Stimulated activated CD4-positive, alpha-beta T cell treated with anti-CD3 and anti-CD28 coated beads, Interleukin-4, amount 100 ng/mL, for 4 hours (primary cell): Measurements from ENCODE around the gene ALLC.
"Not testable (repeated sequence)": the region's sequence is repeated elsewhere in the genome, so short reads cannot be mapped to it uniquely, and the experiment has no call there.

ENCODE experiments used
- DNase-seq, 2 experiments: peaks; one replicate each; pipeline ENCODE4 v3.0.0-alpha.2; 2020

Gene ALLC

DNA sequence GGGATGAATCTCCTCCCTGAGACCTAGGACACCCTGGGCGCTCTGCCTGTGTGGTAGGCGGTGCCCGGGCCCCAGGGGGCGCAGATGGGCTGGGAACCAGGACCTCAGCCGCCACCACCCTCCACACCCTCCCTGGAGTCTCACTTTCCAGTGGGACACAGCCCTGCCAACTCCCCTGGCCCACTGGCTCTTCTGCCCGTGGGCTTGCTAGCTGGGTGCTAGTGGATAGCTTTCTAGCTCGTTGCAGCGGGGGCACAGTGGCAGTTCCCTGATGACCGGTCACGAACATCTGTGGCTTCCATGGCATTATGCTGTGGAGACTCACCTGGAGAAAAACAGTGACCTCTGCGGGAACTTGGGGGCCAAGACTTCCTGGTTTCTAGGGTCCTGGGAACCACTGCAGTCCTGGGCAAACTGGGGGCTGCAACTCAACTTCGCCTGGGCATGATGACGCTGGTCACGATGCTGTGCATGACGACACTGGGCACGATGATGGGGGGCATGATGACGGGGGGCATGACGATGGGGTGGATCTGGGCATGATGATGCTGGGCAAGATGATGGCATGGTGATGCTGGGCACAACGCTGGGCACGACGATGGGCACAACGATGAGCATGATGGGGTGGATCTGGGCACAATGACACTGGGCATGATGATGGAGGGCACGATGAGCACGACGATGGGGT lies 31.0 kb upstream of the ALLC start:
- no peak for DNase-seq

DNA sequence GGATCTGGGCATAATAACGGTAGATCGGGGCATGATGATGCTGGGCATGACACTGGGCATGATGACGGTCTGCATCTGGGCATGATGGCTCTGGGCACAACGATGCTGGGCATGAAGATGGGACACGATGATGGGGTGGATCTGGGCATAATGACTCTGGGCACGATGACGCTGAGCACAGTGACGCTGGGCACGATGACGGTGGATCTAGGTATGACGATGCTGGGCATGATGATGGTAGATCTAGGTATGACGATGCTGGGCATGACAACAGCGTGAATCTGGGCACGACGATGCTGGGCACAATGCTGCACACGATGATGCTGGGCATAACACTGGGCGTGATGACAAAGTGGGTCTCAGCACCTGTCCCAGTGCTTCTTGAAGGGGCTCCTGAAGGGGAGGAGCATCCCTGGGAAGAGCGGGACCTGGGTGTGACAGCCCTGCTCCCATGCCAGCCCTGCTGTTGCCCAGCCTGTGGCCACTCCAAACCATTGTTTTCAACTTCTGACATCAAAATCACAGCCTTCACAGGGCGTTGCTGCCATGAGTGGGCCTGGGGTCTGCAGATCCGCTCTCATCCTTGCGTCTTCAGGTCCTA lies 30.4 kb upstream of the ALLC start:
- no peak for DNase-seq

DNA sequence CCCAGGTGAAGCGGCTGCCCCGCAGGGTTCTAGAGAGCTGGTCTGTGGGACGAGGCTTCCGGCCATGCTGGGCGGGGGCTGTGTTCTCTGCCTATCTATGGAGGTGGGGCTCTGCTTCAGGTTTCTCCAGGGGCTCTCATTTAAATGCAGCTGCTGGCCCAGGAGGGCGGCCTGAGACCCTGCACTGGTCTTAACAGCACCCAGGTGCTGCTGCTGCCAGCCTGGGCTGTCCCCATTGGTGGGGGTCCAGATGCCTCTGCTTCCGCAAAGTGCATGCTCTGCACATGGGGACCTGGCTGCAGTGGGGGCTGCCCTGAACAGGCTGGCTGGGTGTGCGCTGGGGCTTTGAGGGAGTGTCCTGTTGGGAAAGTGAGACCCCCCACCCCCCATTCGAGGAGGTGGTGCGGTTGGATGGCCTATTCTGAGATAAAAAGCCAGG lies 29.7 kb upstream of the ALLC start:
- DNase-seq = no peak

DNA sequence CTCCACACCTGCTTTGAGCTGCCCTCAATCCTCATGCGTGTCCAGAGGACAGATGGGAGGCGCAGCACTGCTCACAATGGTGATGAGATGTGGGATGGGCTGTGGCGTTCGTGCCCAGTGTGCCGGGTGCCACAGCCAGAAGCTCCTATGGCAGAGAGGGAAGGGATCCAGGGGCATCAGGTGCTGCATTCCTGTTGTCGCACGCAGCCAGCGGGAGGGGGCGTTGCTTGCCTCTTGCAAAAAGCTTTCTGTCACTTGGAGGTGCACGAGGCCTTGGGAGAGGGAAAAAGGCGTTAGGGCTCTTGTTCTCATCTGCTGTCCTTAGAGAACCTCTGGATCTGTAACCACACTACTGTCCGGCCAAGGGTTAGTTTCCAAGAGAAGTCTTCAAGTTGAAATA lies 29.2 kb upstream of the ALLC start:
- DNase-seq = no peak

DNA sequence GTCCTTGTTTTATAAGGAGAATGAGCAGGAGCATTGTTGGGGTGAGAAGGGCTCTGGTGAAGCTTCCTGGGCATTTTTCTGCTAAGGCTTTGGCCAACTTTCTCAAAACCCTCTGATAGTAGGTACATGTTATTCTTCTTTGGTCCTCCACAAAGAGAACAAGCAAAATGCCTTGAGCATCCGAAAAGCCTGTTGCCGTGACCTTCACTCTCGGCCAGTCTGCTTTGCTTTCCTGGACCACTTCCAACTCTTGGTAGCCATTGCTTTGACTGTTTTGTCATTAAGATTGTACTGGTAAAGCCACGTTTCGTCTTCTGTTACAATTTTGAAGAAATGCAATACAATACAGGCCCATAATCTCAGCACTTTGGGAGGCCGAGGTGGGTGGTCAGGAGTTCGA lies 27.4 kb upstream of the ALLC start:
- DNase-seq = no peak

DNA sequence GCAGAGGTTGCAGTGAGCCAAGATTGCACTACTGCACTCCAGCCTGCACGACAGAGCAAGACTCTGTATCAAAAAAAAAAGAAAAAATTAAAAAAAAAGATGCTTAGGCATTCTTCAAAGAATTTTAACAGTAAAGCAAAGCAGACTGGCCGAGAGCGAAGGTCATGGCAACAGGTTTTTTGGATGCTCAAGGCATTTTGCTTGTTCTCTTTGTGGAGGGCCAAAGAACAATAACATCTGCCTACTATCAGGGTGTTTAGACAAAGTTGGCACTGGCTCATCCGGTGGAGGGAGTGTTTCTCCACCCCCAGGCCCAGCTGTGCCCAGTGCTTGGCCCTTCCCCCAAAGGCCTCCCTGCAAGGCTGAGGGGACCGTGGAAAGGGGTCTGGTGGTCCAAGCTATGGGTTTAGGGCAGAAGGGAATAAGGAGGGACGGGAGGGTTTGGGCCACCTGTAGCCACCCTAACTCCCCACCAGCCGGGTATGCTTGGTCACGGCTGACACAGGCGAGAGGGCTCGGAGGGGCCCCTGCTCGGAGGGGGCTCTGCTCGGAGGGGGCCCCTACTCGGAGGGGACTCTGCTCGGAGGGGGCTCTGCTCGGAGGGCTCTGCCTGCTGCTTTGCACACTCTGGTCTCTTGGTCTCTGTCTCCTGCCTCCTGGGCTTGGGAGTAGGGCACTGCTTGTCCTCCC lies 26.7 kb upstream of the ALLC start:
- DNase-seq = no peak

DNA sequence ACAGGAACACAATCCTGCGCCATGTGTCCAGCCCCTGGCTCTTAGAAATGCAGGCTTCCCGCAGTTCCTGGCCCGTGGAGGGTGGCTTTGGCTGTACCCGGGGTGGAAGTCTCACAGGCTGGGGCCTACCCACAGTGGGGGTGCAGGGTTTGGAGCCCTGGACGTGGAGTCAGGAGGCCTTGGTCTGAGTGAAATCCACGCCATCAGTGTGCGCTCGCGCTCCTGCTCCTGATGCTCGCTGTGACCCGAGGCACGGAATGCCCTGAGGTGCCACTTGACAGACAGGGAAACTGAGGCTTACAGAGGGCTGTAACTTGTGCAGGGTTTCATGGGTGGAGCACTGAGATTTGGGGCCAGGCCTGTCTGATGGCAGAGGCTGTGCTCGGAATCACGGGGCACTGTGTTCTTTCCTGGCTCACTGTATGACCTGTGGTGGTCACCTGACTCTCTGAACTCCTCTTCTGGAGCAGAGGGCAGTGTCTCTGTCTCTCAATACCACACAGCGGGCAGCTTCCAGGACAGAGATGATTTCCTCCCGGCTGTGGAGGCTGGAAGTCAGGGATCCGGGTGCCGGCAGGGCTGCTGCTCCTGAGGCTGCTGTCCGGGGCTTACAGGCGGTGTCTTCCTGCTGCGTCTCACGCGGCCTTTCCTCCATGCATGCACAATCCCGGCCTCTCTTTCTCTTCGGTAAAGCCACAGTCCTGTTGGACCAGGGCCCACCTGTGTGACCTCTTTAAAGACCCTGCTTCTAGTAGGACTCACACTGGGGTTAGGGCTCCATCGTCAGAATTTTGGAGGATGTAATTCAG lies 25.9 kb upstream of the ALLC start:
- DNase-seq = no peak

DNA sequence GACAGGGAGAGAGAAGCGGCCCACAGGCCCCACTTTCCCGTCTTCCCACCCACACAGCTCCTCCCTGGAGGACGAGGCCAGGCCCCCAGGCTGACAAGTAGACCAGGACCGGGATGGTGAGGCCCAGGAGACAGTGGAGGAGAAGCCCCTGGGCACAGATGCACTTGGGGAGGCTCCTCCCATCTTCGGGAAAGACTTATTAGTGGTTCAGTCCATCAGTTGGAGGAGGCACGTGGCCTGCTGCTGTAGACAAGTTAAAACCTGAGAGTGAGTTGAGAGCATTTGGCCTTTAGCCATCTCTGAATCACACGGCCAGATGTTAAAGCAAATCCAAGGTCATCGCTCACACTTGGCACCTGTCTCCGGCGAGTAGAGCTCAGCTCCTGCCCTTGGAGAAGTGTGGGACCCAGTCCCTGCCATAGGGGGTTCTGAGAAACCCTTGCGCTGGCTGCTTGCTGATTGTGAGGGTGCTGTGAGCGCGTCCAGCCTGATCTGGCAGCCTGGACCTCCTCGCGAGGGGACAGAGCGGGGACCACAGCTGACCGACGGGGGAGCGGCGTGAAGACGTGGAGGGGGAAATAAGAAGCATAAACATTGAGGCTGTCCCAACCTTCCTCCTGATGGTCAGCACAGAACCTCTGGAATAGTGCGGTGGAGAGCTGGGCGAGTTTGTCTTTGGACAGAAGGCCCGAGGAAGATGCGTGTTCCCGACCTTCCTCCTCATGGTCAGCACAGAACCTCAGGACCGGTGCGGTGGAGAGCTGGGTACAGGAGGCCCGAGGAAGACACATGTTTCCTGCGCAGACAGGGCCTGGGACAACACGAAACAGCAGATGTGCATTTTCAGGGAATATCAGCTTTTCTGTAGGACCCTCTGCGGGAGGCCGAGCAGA lies 24.7 kb upstream of the ALLC start:
- DNase-seq = no peak

DNA sequence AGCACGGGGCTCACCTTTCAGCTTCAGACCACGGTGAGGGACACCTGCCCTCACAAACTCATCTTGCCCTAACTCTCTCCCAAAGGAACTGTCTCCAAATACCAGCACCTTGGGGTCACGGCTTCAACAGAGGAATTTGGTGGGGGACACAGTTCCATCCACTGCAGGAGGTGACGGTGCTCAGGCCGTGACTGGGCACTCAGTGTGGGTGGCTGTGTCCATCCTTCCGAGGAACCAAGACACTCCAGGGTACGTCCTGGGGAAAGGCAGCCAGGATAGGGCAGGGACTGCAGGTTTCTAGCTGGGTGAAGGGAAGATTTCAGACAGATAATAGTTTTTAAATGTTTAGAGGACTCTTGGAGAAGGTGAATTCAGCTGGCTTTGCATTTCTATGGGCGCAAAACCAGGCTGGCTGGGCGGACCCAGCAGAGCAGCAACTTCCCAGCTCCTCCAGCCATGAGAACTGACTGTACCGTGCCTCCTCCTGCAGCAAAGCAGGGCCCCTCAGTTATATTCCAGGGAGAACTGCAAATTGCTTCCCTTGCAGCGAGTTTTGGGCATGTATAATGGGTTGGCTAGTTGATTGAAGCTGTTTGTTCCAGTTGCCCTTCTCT lies 23.9 kb upstream of the ALLC start:
- no peak for DNase-seq

DNA sequence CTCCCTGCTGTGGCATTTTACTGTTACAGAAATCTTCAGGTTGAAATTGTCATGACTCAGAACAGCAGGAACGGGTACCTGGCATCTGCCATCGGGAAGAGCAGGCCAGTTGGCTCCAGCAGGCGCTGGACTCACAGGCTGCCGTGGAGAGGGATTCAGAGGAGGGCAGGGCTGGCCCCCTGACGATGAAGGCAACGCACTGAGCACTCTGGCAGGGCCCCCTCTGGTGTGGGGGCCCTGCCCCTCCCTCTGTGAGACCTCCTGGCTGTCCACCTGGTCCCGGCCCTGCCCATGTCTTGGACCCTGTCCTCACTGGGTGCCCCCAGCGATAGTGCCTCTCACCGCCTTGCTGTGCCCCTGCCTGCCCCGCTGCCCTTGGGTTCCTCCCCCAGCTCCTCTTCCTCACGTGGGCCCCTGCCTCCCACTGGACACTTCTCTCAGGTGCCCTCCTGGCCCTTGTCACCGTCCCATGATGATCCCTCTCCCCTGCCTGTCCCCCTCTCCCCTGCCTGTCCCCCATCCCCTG lies 23.3 kb upstream of the ALLC start:
- no peak for DNase-seq

DNA sequence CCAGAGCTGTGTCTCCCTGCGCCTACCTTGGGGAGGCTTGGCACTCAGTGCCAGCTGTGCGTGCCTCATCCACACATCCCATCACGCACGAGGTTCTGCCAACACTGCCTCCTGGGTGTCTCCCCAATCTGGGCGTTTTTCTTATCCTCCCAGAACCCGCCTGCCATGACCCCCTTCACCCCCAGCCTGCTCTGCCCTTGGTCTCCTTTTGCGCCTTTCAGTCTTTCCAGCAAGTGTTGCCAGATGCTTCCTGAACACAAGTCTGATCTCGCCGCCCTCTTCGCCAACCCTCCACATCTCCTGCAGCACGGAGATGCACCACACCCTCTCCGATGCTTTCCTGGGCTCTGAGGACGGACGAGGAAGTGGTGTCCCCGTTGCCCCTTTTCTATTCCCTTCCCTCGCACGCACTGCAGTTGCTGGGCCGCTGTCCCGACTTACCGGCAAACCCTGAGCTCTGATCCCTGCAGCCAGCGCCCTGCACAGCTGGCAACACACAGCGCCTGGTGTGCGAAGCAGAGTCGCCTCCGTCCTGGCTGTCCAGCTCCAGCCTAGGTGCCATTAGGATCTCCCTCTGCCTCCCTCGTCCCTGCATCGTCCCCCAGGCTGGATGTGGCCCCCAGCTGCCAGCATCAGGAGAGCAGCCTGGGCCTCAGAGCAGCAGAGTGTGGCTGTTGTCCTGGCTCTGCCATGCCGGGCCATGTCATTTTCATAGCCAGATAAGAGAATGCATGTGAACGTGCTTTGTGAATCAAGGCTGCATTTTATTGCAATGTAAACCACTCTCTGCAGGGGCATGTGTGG lies 22.6 kb upstream of the ALLC start:
- no peak for DNase-seq

DNA sequence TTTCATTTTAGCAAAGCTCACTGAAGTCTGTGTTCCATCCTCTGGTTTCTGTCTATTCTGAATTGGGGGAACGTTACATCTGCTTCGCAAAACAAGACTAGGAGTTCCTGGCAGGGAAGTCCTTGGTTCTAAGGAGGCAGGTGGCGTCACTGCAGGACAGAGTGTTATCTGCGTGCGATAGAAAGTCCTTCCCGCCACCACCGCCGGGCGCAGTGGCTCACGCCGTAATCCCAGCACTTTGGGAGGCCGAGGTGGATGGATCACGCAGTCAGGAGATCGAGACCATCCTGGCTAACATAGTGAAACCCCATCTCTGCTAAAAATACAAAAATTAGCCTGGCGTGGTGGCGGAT lies 22.0 kb upstream of the ALLC start:
- DNase-seq = not testable (repeated sequence)

DNA sequence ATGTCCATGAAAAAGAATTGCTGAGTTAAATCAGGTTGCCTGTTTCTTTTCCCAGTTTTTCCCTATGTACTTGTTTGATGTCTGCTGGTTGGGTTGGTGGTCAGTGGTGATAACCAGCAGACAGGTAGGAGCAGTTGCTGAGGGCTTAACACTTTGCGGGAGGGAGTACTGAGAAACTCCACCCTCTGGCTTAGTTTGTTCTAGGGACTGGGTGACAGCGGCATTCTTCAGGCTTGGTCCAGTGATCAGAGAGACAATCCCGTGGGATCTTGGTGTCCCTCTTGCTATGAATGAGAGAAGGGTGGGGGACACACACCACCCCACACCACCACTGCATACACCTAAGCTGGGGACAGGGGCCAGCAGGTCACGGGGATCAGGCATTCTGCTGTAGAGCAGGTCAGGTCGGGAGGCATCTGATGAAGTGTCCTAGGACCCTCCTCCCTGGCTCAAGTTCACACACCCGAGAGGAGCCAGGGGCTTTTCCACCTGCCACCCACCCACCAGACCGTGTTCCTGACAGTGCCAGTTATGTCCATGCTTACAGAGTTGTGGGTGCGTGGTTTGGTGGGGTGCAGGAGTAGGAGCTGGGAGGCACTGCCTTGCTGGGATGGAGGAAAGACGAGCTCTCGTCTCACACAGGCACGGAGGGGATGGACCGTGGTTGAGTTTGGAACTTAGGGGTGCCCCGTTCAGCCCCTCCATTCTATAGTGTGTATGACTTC lies 21.3 kb upstream of the ALLC start:
- DNase-seq = no peak

DNA sequence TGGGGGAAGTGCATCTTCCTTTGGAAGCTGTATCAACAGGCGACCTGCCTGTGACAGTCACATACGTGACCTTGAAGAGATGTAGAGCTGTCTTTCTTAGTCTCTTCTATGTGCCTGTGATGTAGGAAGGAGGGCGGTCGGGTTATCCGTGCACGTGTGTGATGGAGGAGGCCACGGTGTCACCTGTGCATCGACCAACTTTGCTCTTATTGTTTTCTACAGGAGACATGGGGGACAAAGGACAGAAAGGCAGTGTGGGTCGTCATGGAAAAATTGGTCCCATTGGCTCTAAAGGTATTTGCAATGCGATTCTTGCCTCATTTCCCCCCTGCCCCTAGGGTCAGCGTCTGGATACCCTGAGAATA lies 20.7 kb upstream of the ALLC start:
- no peak for DNase-seq

DNA sequence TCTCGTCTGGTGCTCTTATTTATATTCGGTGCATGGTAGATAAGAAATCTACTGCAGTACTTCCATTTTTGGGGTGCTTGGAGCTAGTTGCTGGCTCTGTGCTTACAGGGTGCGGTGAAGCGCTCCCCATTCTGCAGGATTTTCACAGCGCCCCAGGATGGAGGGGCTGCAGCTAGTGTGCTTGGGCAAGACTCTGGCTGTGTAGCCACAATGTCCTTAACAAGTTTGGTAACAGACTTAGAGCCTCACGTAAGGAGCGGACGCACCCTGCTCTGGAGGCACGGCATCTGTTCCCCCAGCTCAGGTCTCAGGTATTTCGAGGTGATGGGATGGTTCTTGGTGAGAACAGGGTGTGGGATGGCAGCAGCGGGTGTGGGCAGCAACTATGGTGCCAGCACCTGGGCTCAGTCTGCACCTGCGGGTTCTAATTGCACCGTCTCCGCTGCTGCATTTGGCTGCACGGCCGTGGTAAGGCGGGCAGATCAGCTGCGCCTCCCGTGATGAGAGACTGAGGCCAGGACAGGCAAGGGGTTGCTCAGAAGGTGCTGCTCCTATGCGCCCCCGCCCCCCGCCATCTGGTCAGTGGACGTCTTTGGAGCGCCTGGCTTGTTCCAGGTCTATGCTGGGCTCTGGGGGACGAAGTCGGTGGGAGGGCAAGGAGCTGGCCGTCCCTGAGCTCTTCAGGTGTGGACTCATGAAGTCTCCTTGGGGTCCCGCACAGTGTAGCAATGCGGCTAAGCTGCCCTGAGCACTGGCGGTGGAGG lies 20.1 kb upstream of the ALLC start:
- no peak for DNase-seq

DNA sequence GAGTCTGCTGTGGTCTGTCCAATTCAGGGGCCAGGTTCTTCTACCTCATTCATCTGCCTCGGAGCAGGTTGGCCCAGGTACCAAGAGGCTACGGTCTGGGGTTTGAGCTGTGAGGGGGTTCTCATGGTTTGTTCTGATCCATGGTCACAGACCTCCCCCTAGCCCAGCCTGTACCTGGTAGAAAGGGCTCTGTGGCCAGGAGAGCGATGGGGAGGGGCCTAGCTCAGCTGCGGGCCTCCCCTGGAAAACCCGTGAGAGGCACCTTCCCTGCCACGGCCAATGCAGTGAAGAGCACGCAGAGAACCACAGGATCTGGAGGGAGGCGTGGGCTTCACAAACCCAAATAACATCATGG lies 19.6 kb upstream of the ALLC start:
- no peak for DNase-seq

DNA sequence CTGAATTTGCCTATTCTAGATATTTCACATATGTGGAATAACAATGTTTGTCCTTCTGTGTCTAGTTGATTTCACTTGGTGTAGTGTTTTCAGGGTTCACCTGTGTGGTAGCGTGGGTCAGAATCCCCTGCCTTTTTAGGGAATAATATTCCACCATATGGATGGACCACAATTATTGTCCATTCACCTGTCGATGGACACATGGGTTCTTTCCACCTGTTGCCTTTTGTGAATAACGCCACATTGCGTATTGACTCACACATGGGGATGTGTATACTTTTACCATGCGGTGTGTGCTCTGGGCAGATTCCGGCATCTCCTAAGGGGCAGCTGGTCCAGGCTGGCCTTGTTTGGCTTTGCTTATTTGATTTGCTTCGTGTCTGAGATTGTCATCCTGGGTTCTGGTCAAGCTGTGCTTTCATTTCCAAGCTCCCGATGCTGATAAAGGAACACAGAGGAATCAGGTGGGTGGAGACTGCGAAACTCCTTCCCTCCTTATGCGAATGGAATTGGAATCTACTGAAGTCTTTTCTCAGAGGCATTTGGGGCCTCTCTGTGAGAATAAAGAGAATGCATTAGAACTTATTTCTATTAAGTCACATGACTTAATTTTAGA lies 18.9 kb upstream of the ALLC start:
- no peak for DNase-seq

DNA sequence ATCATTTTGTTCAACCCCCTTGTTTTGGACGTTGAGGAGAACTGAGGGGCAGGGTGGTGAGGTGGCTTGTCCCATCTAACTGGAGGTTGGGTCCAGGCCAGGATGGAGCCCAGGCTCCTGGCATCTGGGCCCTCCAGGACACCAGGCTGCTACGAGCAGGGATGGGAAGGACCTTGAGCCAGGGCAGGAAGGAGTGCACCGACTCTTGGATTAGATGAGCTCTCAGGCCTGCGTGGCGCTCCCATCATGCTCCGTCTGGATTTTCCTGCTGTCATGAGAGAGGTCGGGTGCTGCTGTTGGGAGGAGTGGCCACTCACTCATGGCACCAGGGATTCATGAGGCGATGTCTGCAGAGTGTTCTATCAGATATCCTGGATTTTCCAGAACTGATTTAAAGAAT lies 18.3 kb upstream of the ALLC start:
- DNase-seq = no peak

DNA sequence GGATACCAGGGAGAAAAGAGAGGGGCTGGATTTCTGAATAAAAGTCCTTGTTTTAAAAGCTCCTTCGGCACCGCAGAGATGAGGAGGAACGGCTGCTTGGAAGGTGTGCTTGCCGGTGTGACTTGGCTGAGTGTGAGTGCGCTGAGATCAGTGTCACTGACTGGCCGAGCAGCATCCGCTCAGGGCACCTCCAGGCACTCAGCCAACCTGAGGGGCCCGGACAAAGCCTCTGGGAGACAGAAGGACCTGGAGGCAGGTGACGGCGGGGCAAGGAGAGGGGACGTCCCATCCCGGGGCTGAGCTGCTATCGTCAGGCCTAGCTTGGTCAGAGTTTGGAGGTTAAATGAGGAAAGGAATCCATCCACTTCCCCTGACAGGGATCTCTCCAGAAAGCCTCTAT lies 16.8 kb upstream of the ALLC start:
- no peak for DNase-seq
